Activated CD4-positive, alpha-beta T cell treated with anti-CD3 and anti-CD28 coated beads for 1 hour (primary cell): ENCODE measurements around the gene PLEKHG4B.

Source experiments
- DNase-seq: peaks from one replicate; pipeline ENCODE4 v3.0.0-alpha.2; 2020

PLEKHG4B gene

GRCh38 chr5:75331-76320 is 16.3 kb upstream of the PLEKHG4B start:
- DNase-seq, result no peak

GRCh38 chr5:76358-77169 is 15.4 kb upstream of the PLEKHG4B start:
- no peak for DNase-seq

GRCh38 chr5:77170-77501 is 14.8 kb upstream of the PLEKHG4B start:
- no peak for DNase-seq

DNA sequence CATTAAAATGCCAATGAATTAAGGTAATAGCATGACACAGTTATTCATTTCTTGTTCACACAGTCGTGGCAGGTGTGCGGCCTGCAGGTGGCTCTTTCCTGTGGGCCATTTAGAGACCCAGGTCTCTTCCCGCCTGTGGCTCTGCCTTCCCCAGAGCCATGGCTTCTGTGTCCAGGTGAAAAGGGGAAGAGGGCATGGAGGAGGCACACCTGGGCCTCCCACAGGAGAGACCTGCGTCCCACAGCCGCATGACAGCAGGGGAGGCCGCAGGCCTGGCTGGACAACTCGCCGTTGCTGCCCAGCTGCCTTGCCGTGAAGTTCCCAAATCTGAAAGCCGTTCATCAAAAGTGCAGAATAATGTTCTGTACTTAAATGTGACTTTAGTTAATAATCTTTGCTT is 14.4 kb upstream of the PLEKHG4B start:
- DNase-seq, result no peak

- no peak for DNase-seq
These were observed 13.8 kb upstream of the PLEKHG4B start for GRCh38 chr5:77957-78804.

DNA sequence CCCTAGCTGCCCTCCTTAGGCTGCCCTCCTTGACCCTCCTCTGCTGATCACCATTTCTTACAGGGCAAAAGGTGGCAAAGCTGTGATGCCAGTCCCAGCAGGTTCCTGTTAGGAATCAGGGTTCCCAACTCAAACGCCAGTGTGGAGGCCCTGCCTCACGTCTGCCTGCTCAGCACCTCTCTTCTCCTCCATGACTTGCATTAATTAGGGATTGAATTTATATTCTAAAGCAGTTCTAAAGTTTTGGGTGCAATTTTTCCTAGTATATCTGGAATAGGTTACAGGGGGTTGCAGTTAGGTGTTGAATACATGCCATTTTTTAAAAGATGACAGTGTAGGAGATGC is 13.2 kb upstream of the PLEKHG4B start:
- no peak for DNase-seq

DNA sequence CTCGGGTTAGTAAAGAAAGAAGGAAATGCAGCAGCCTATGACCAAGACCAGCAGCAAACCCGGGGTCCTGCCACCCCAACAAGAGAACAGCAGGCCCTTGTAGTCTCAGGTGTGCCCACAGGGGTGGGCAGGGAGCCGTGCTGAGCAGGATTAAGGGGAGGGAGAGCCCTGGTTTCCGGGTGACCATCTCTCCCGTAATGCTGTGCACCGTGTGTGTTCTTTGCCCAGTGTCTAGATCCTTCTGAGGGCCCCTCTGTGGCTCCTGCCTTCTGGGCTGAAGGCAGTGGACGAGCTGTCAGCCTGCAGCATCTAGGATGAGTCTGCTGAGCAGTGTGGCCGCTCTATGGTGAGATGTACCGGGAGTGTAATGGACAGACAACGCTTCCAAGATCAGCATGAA is 12.7 kb upstream of the PLEKHG4B start:
- DNase-seq, result no peak

DNA sequence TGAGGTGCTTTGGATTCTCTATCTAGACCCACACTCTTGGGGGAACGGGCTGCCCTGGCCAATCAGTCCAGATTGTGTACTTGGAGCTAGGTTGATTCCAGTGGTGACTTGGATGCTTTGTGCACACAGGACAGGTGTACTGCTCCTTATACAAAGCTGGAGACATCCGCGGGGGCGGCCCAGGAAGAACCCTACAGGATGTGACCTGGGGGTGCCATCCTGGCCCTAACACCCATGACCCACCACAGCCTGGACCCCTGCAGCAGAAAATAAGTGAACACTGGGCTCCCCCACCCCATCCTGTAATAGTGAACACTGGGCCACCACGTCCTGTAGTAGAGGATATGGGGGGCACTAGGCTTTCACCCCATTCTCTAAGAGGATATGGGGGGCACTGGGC is 12.1 kb upstream of the PLEKHG4B start:
- DNase-seq, result no peak

DNA sequence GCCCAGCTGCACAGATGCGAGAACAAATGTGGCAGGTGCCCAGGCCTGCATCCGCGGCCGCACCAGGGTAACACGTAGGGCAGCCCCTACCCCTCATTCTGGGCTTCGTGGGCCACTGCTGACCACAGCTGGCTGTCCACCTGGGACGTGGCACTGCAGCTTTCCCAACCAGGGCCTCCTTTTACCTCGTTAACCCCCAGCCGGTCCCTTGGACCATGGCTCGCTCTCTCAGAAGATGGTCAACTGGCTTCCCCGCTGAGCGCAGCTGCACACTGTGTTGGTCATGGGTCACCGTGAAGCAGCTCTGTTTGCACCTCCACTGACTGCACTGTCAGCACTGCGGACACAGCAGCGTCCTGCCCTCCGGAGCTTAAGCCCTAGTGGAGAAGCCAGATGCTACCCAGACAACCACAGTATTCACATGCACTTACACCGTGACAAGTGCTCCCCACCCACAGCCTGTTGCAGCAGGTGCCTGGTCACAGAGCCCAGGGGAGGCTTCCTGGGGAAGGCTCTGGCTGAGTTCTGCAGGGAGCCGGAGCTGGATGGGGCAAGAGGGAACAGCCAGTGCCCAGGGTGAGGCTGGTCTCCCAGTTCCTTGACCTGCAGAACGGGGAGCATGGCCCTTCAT is 10.5 kb upstream of the PLEKHG4B start:
- DNase-seq, result no peak

- DNase-seq, result no peak
These were observed 9.9 kb upstream of the PLEKHG4B start for GRCh38 chr5:82097-82496.

DNA sequence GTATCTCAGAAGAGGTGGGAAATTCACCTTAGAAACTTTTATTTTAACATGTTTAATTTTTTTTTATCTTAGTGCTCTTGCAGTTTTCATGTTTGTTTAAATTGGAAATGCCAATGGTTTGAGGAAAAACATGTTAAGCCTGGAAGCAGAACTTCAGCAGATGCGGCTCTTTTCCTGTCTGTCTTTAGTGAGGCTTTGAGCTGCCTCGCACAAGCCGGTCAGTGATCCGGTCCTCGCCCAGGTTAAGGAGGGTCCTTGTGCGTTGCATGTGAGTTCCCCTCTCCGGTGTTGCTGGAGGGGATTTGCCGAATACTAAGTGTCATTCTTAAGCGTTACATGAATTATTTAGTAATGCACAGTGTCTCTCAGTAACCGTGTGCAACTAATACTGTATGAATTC is 9.4 kb upstream of the PLEKHG4B start:
- no peak for DNase-seq

DNA sequence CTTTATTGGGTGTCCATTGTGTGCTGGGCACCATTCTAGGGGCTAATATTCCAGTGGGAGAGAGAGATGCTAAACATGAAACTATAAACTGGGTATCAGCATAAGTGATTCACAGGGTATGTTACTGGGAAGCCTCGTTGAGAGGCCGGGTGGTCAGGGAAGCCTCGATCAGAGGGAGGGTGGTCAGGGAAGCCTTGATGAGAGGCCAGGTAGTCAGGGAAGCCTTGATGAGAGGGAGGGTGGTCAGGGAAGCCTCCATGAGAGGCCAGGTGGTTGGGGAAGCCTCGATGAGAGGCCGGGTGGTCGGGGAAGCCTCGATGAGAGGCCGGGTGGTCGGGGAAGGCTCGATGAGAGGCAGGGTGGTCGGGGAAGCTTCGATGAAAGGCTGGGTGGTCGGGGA is 8.9 kb upstream of the PLEKHG4B start:
- no peak for DNase-seq

DNA sequence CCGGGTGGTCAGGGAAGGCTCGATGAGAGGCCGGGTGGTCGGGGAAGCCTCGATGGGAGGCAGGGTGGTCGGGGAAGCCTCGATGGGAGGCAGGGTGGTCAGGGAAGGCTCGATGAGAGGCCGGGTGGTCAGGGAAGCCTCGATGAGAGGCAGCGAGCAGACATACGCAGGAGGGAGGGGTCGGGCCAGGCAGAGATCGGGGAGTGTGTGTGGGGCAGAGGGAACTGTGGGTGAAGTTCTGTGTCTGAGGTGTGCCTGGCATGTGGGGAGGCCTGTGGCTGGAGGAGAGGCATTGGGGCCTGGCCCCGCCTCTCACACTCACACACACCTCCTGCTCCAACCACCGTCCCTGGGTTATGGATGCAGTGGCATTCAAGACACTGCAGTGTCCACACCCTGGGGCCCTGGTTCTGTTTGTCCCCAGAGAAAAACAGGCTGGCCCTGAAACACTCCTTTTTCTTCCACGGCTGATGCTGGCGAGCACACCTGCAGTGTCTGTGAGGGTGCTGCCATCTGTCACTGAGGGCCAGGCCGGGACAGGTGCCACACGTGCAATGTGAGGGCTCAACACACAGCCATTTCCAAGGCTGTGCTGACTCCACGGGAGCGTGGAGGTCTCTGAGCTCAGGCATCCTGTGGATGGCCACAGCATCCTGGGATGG is 6.5 kb upstream of the PLEKHG4B start:
- DNase-seq, result no peak

GRCh38 chr5:89337-90286 is 2.4 kb upstream of the PLEKHG4B start:
- no peak for DNase-seq

DNA sequence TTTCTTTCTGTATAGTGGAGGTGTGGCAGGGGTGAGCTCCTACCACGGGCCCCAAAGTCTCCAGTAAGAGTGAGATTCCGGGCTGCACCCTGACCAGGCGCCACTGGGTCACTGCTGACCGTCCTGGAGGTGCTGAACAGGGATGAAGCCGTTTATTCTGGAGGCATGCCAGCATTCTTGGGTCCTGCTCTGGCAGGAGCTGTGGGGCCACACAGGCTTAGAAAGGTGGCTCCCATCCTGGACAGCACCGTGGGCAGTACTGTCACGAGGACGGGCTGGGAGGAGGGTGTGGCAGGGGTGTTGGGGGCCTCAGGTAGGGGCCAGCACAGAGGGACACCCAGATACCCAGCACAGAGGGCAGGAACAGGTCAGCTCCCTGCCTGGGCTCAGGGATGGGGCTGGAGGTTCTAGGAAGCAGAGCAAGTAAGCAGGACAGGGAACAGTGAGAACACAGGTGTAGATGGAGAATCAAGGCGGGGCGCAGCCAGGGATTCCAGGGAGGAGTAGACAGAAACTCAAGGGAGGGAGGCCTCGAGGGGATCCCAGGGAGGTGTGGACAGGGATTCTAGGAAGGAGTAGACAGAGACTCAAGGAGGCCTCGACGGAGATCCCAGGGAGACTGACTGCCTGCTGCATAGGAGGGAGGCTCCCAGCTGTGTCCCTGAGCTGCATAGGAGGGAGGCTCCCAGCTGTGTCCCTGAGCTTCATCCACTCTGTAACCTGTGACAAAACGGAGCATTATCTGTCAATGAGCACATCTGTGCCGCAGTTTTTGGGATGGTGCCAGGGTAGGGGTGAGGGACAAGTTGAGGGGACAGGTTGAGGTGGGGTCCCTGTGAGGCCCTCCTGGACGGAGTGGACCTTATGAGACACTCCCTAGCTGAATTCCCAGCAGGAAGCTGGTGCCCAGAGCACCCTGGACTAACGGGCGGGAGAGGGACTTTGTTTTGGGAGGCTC is 1.1 kb upstream of the PLEKHG4B start:
- DNase-seq, result no peak

DNA sequence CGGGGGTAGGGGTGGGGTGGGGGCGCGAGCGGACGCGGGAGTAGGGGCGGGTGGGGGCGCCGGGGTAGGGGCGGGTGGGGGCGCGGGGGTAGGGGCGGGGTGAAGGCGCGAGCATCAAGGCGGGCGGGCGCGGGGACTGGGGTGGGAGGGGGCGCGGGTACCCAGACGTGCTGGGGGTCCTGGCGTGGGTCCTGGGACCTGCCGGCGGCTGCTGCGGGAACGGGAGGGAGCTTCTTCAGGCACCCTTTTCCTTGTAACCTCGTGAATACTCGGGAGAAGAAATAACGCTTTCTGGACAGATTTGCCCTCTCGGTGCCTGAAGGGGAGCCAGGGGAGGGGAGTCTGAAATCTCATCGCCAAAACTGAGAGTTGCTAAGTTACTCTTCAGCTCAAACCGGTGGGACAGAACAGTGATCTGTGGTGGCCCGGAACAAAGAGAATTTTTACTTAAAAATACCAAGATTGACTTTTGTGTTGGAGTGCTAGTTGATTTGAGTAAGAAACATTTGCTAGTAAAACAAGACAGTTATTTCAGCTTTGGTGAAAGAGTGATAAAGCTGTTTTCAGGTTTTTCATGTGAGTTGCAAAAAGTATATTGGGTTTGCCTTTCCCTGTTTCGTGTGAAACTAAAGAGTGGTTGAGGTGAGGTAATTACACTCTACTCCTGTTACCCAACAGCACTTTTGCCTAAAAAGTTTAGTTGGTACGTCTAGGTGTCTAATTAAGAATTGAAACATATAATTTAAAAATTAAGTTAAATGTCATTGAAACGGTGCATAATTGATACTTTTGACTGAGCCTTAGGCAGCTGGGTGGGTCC is 643 bp downstream of the PLEKHG4B start:
- DNase-seq, result no peak

DNA sequence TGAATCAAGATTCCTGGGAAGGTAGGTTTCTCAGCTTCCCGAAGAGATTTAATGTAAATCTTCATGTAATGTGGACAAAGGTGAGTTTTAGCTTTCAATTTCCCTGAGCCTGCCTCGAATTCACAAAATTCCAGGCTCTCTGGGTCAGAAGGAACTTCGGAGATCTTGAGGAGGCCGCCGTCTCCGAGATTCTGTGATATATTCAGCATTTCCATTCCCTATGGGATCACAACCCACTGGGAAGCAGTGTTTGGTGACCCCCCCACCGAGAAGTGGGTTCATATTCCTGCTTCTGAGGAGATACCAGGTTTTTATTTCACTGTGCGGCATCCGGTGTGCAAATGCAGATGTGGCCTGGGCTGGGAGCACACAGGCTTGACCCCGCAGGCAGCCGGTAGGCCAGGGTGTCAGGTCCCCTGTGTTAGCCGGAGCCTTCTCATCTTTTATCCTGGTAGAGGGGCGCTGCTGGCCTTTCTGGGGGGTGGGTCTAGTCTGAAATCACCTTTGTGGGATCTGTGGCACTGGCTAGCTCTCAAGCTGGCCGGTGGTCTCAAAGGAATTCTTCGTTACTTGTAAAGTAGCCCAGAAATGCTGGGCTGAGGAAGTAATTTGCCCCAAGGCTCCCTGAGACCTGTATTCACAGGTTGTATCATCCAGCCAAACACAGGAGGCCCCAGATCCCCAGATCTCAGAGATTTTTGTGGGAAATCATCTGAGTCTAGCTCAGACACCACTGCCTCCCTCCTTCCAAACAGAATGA is 1.4 kb downstream of the PLEKHG4B start:
- DNase-seq, result no peak
